Stimulated activated CD4-positive, alpha-beta T cell treated with anti-CD3 and anti-CD28 coated beads, TNF-alpha, amount 100 ng/mL, for 1 hour (primary cell): Measurements from ENCODE around the gene SYCP2L.
"Not testable (repeated sequence)": the region's sequence is repeated elsewhere in the genome, so short reads cannot be mapped to it uniquely, and the experiment has no call there.

Source experiments
- DNase-seq, 3 donors: peaks; one replicate each; pipeline ENCODE4 v3.0.0-alpha.2; 2020; ENCODE audit warnings: low read depth in 3 of 3, low spot score in 1 of 3

Gene SYCP2L

GRCh38 chr6:10877871-10878270, 9.0 kb upstream of the SYCP2L start:
- DNase-seq = no peak

GRCh38 chr6:10880366-10880765, 6.5 kb upstream of the SYCP2L start:
- DNase-seq = no peak

- not testable (repeated sequence) for DNase-seq
These were observed 4.6 kb upstream of the SYCP2L start for GRCh38 chr6:10882253-10882630.

GRCh38 chr6:10882657-10883171, 4.1 kb upstream of the SYCP2L start:
- no peak for DNase-seq

GRCh38 chr6:10883312-10884244, 3.3 kb upstream of the SYCP2L start:
- no peak for DNase-seq

- DNase-seq = no peak
These were observed 2.4 kb upstream of the SYCP2L start for GRCh38 chr6:10884245-10884972.

GRCh38 chr6:10886365-10886690, 524 bp upstream of the SYCP2L start:
- not testable (repeated sequence) for DNase-seq

- no peak for DNase-seq
These were observed 3.3 kb downstream of the SYCP2L start for GRCh38 chr6:10890151-10890550.

GRCh38 chr6:10891960-10892359, 5.1 kb downstream of the SYCP2L start:
- no peak for DNase-seq

- DNase-seq = no peak
These were observed 8.1 kb downstream of the SYCP2L start for GRCh38 chr6:10894958-10895357.

- DNase-seq = no peak
These were observed 9.8 kb downstream of the SYCP2L start for GRCh38 chr6:10896691-10897090.

GRCh38 chr6:10901770-10902169, 14.9 kb downstream of the SYCP2L start:
- no peak for DNase-seq

GRCh38 chr6:10904015-10904414, 17.2 kb downstream of the SYCP2L start:
- DNase-seq = no peak

- no peak for DNase-seq
These were observed 21.4 kb downstream of the SYCP2L start for GRCh38 chr6:10908228-10908627.

- not testable (repeated sequence) for DNase-seq
These were observed 32.7 kb downstream of the SYCP2L start for GRCh38 chr6:10919520-10919919.

GRCh38 chr6:10933126-10933525, 46.3 kb downstream of the SYCP2L start:
- DNase-seq = no peak

GRCh38 chr6:10939840-10940239, 53.0 kb downstream of the SYCP2L start:
- no peak for DNase-seq

- no peak for DNase-seq
These were observed 59.0 kb downstream of the SYCP2L start for GRCh38 chr6:10945845-10946244.

GRCh38 chr6:10947966-10948365, 61.1 kb downstream of the SYCP2L start:
- no peak for DNase-seq

GRCh38 chr6:10949579-10950490, 63.0 kb downstream of the SYCP2L start:
- DNase-seq = no peak

GRCh38 chr6:10951675-10952282, 64.9 kb downstream of the SYCP2L start:
- no peak for DNase-seq
